H1 (cell line): ENCODE data around the gene PDGFD. TPM values are rescaled to one million over a fixed set of nuclear protein-coding genes. Genes with fewer than 3 reads are reported as not detected.

Experiments
- CTCF ChIA-PET: fragments of 300-600 bp; sonication (Branson Sonifier 250); formaldehyde crosslinking; loops from one replicate; lab custom pipeline; 2021; ENCODE audit not compliant: partially characterized antibody; lab: Charles Lee
- POLR2A ChIA-PET: fragments of 300-600 bp; sonication (Branson Sonifier 250); formaldehyde crosslinking; loops from one replicate; lab custom pipeline; 2021; ENCODE audit warnings: inconsistent platforms; ENCODE audit not compliant: partially characterized antibody; lab: Charles Lee
- DNase-seq, 2 experiments: peaks; one replicate each; pipeline versions ENCODE4 v3.0.0 to v3.0.0-alpha.2; 2010 to 2022; ENCODE audit warnings: low spot score in 2 of 2, low read depth in 1 of 2, mixed read lengths in 1 of 2
- FAIRE-seq: peaks from 2 replicates; lab custom pipeline; 2011; peaks lifted over from hg19 to GRCh38; lab: Jason Lieb, UNC
- H2AFZ ChIP-seq: 2 replicates; pipeline ENCODE4 v1.8.1; 2012; ENCODE audit warnings: low read length, inconsistent platforms
- H2AK5ac ChIP-seq: 2 replicates; pipeline ENCODE4 v1.6.1; 2013; ENCODE audit warnings: low read depth, low read length
- H2BK120ac ChIP-seq: replicated peaks from 2 replicates; pipeline ENCODE3; 2013; ENCODE audit warnings: low read depth, low read length, inconsistent platforms
- H2BK12ac ChIP-seq: 2 replicates; pipeline ENCODE4 v1.6.1; 2013; ENCODE audit warnings: low read depth, low read length
- H2BK15ac ChIP-seq: 2 replicates; pipeline ENCODE4 v1.6.1; 2013; ENCODE audit warnings: low read length
- H2BK20ac ChIP-seq: 2 replicates; pipeline ENCODE4 v1.6.1; 2013; ENCODE audit warnings: low read length
- H2BK5ac ChIP-seq: 2 replicates; pipeline ENCODE4 v1.6.1; 2013; ENCODE audit warnings: low read depth, low read length
- H3K14ac ChIP-seq: 2 replicates; pipeline ENCODE4 v1.6.1; 2013; ENCODE audit warnings: inconsistent platforms; ENCODE audit not compliant: insufficient read length
- H3K18ac ChIP-seq: 2 replicates; pipeline ENCODE4 v1.6.1; 2013; ENCODE audit warnings: low read length; ENCODE audit errors: extremely low read depth
- H3K23ac ChIP-seq: 2 replicates; pipeline ENCODE4 v1.6.1; 2013; ENCODE audit warnings: inconsistent platforms; ENCODE audit not compliant: insufficient read length
- H3K23me2 ChIP-seq: 2 replicates; pipeline ENCODE4 v1.6.1; 2013; ENCODE audit warnings: low read depth, low read length
- H3K27ac ChIP-seq: 2 replicates; pipeline ENCODE4 v1.6.1; 2011; ENCODE audit warnings: low read depth, low read length, inconsistent platforms
- H3K27me3 ChIP-seq, 4 experiments: replicated peaks in 1 of 4; 1 replicate in 1 of 4; 2 replicates in 3 of 4; pipeline versions ENCODE4 v1.6.1 to v1.8.1; 2011 to 2013; ENCODE audit warnings: low read length in 3 of 4, mild to moderate bottlenecking in 3 of 4, inconsistent platforms in 2 of 4, mixed read lengths in 2 of 4, moderate library complexity in 1 of 4; ENCODE audit not compliant: control insufficient read depth in 3 of 4, insufficient read depth in 3 of 4; ENCODE audit errors: extremely low read depth in 1 of 4
- H3K36me3 ChIP-seq, 4 experiments: 2 replicates each; pipeline versions ENCODE4 v1.6.1 to v1.8.1; 2011 to 2013; ENCODE audit warnings: mild to moderate bottlenecking in 4 of 4, low read length in 3 of 4, moderate library complexity in 2 of 4, control low read depth in 1 of 4, inconsistent platforms in 1 of 4; ENCODE audit not compliant: insufficient read depth in 4 of 4, control insufficient read depth in 2 of 4
- H3K4ac ChIP-seq: replicated peaks from 2 replicates; pipeline ENCODE3; 2013; ENCODE audit warnings: low read length, low read depth, mixed read lengths, inconsistent platforms; ENCODE audit not compliant: insufficient read length
- H3K4me1 ChIP-seq, 4 experiments: replicated peaks in 1 of 4; 1 replicate in 1 of 4; 2 replicates in 3 of 4; pipeline versions ENCODE4 v1.6.1 to v1.8.1; 2011 to 2013; ENCODE audit warnings: low read length in 3 of 4, inconsistent platforms in 2 of 4, mixed read lengths in 1 of 4; ENCODE audit not compliant: insufficient read depth in 4 of 4, control insufficient read depth in 3 of 4
- H3K4me2 ChIP-seq, 2 experiments: 2 replicates each; pipeline versions ENCODE4 v1.6.1 to v1.8.1; 2011 to 2013; ENCODE audit warnings: low read depth in 2 of 2, low read length in 2 of 2, control low read depth in 1 of 2, inconsistent platforms in 1 of 2, mild to moderate bottlenecking in 1 of 2; ENCODE audit not compliant: insufficient read depth in 1 of 2
- H3K4me3 ChIP-seq, 4 experiments: fragments of 200-600, 300-600 bp in 1 of 4; sonication (generic), shearing (Covaris generic), sonication (Bioruptor Twin) in 1 of 4; 2 replicates each; pipeline versions ENCODE4 v1.5.1 to v1.8.1; 2011 to 2016; ENCODE audit warnings: low read length in 4 of 4, low read depth in 3 of 4, control low read depth in 2 of 4, inconsistent platforms in 2 of 4, mild to moderate bottlenecking in 2 of 4, mixed read lengths in 1 of 4, moderate library complexity in 1 of 4; ENCODE audit not compliant: insufficient read depth in 2 of 4; ENCODE audit errors: extremely low read depth in 1 of 4
- H3K56ac ChIP-seq: replicated peaks from 2 replicates; pipeline ENCODE3; 2013; ENCODE audit warnings: low read depth, mild to moderate bottlenecking, mixed read lengths, low read length, inconsistent platforms; ENCODE audit not compliant: insufficient read length
- H3K79me1 ChIP-seq: 2 replicates; pipeline ENCODE4 v1.6.1; 2013; ENCODE audit warnings: low read depth, low read length, control low read depth
- H3K79me2 ChIP-seq, 2 experiments: 2 replicates each; pipeline versions ENCODE4 v1.6.1 to v1.8.1; 2012 to 2013; ENCODE audit warnings: low read length in 2 of 2, mild to moderate bottlenecking in 2 of 2, inconsistent platforms in 1 of 2; ENCODE audit not compliant: insufficient read depth in 2 of 2, control insufficient read depth in 1 of 2
- H3K9ac ChIP-seq, 4 experiments: replicated peaks in 1 of 4; 1 replicate in 1 of 4; 2 replicates in 3 of 4; pipeline versions ENCODE4 v1.6.1 to v1.8.1; 2011 to 2013; ENCODE audit warnings: low read depth in 3 of 4, low read length in 3 of 4, control low read depth in 2 of 4, mild to moderate bottlenecking in 2 of 4, moderate library complexity in 2 of 4, inconsistent platforms in 1 of 4; ENCODE audit errors: extremely low read depth in 1 of 4
- H3K9me3 ChIP-seq, 2 experiments: 2 replicates each; pipeline versions ENCODE4 v1.6.1 to v1.8.1; 2012 to 2013; ENCODE audit warnings: mild to moderate bottlenecking in 2 of 2, moderate library complexity in 2 of 2, control low read depth in 1 of 2, inconsistent platforms in 1 of 2, low read depth in 1 of 2, low read length in 1 of 2, mixed read lengths in 1 of 2; ENCODE audit not compliant: insufficient read depth in 2 of 2
- H4K20me1 ChIP-seq, 2 experiments: replicated peaks in 1 of 2; 2 replicates each; pipeline versions ENCODE3 to v1.8.1; 2011 to 2013; ENCODE audit warnings: inconsistent platforms in 2 of 2, low read length in 2 of 2, mild to moderate bottlenecking in 1 of 2; ENCODE audit not compliant: insufficient read depth in 2 of 2, control insufficient read depth in 1 of 2
- H4K5ac ChIP-seq: 2 replicates; pipeline ENCODE4 v1.6.1; 2013; ENCODE audit warnings: low read length, low read depth, mixed read lengths, inconsistent platforms; ENCODE audit not compliant: insufficient read length
- H4K8ac ChIP-seq: 2 replicates; pipeline ENCODE4 v1.8.0; 2013; ENCODE audit warnings: mild to moderate bottlenecking, moderate library complexity, low read length, inconsistent platforms; ENCODE audit not compliant: insufficient read depth; ENCODE audit errors: extremely low read depth
- H4K91ac ChIP-seq: replicated peaks from 2 replicates; pipeline ENCODE3; 2013; ENCODE audit warnings: low read length, mixed read lengths, inconsistent platforms; ENCODE audit not compliant: insufficient read length
- CHD2 ChIP-seq: IDR thresholded peaks from 2 replicates; pipeline ENCODE4 v1.6.1; 2012; ENCODE audit warnings: low read length, improper control_type of control experiment
- CREB1 ChIP-seq: IDR thresholded peaks from 2 replicates; pipeline ENCODE4 v1.6.1; 2012; ENCODE audit warnings: inconsistent platforms
- FOSL1 ChIP-seq: IDR thresholded peaks from 2 replicates; pipeline ENCODE4 v1.6.1; 2011; ENCODE audit warnings: mild to moderate bottlenecking, low read depth, low read length, moderate library complexity; ENCODE audit not compliant: insufficient read depth
- JUND ChIP-seq: IDR thresholded peaks from 2 replicates; pipeline ENCODE4 v1.6.1; 2011; ENCODE audit warnings: mild to moderate bottlenecking, improper control_type of control experiment, low read length
- KDM5A ChIP-seq: fragments of 200-600 bp; IDR thresholded peaks from 2 replicates; pipeline ENCODE4 v1.7.1; 2012; ENCODE audit warnings: mild to moderate bottlenecking, low read length, inconsistent platforms, mixed read lengths
- POU5F1 ChIP-seq: IDR thresholded peaks from 2 replicates; pipeline ENCODE4 v1.6.1; 2011; ENCODE audit warnings: low read depth, mild to moderate bottlenecking, low read length, moderate library complexity
- RBBP5 ChIP-seq: IDR thresholded peaks from 2 replicates; pipeline ENCODE4 v1.7.1; 2012; ENCODE audit warnings: low read depth, mild to moderate bottlenecking, inconsistent platforms, low read length, moderate library complexity, borderline replicate concordance
- SRF ChIP-seq: IDR thresholded peaks from 2 replicates; pipeline ENCODE4 v1.6.1; 2011; ENCODE audit warnings: mild to moderate bottlenecking, low read depth, low read length, moderate library complexity
- WGBS, 2 experiments: shearing (Covaris generic) in 1 of 2; methylation state at CpG; one replicate each; pipeline versions ENCODE4 v1.1.6 to v1.1.7; 2013 to 2015; ENCODE audit warnings: low lambda C conversion rate in 2 of 2, mixed read lengths in 2 of 2, inconsistent platforms in 1 of 2, low coverage in 1 of 2, missing lambda C conversion rate in 1 of 2; ENCODE audit not compliant: insufficient replicate concordance in 2 of 2, insufficient coverage in 1 of 2, insufficient read length in 1 of 2; ENCODE audit errors: extremely low coverage in 1 of 2, missing lambda C conversion rate in 1 of 2; 5-methylcytosine and 5-hydroxymethylcytosine counted together
- polyA plus RNA-seq, 7 experiments: library from polyadenylated mRNA; depleted of rRNA in 3 of 7; stranded (reverse) in 5 of 7; unstranded in 2 of 7; fragments of >200 nt in 5 of 7; fragments of 200-250 nt in 2 of 7; gene quantifications; 1 replicate in 5 of 7; 2 replicates in 1 of 7; 4 replicates in 1 of 7; pipeline versions ENCODE4 v1.2.1 to v1.2.3, GENCODE V29; 2011 to 2013; ENCODE audit warnings: missing spikeins in 2 of 7, mixed read lengths in 2 of 7
- total RNA-seq: library from RNA; stranded (reverse); fragmentation: NEBNext Ultra II Directional; extraction: Animal tissue kit (Norgen Biotek cat#: 25700); gene quantifications from 2 replicates; pipeline ENCODE4 v1.2.1, GENCODE V29; 2021
- TF ChIP-seq, protein P1 (sequence below): IDR thresholded peaks from 2 replicates; pipeline ENCODE4 v1.6.1; 2011; ENCODE audit warnings: low read length, improper control_type of control experiment
- TF ChIP-seq, protein P2 (sequence below), 3 experiments: IDR thresholded peaks; 1 replicate in 2 of 3; 2 replicates in 1 of 3; pipeline versions ENCODE4 v1.5.1 to v1.6.1; 2011; ENCODE audit warnings: low read length in 3 of 3, mild to moderate bottlenecking in 3 of 3, inconsistent platforms in 2 of 3, low read depth in 1 of 3, moderate library complexity in 1 of 3; ENCODE audit not compliant: insufficient read depth in 1 of 3; ENCODE audit errors: control extremely low read depth in 1 of 3

PDGFD gene
- total and polyA plus RNA-seq, 2 of the 8 experiments (the other 6 are each of a cell fraction or from before 2014, with no cell fraction given) = 1.1 to 3.9 TPM

DNA sequence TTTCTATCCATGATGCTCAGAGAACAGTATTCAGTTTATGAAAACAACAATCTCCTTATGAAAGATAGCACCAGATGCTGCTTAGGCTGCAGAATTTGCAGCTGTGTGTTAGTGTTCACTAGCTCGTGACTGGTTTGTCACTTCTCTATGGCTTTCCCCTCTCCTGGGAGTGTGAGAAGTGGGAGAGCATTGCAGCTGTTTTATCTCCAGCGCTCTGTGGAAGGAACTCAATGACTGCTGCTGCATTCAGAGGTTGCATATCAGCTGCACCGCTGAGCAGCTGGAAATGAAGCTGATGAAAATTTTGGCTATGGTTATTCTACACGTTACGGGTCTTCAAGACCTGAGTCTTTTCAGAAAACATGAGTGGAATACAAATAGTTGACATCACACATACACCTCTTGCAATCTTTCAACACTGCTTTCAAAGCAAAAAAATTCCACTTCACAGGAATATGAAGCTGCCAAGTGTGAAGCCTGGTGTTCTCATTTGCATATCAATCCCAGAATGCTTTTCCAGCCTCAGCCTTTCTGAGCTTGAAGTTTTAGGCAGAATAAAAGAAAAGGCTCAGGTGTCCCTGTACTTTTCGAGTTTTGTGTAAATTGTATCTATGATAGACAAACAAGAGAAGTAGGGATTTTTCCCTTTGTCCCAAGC lies 276.8 kb downstream of the PDGFD start:
- 79% methylated on average over 6 of the region's 6 CpGs; no CpG with 5 or more reads in 1 of the 2 experiments for WGBS, 2 experiments
- DNase-seq = no peak
- no peaks in the 10 kb centered on the region for H3K79me2 ChIP-seq
- TF ChIP-seq RBBP5 (no peak), FOSL1 (no peak), POU5F1 (no peak), SRF (no peak), JUND (no peak), CHD2 (no peak), KDM5A (no peak), CREB1 (no peak)
- TF ChIP-seq, protein P1, sequence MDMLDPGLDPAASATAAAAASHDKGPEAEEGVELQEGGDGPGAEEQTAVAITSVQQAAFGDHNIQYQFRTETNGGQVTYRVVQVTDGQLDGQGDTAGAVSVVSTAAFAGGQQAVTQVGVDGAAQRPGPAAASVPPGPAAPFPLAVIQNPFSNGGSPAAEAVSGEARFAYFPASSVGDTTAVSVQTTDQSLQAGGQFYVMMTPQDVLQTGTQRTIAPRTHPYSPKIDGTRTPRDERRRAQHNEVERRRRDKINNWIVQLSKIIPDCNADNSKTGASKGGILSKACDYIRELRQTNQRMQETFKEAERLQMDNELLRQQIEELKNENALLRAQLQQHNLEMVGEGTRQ = no peak
- TF ChIP-seq, protein P2, sequence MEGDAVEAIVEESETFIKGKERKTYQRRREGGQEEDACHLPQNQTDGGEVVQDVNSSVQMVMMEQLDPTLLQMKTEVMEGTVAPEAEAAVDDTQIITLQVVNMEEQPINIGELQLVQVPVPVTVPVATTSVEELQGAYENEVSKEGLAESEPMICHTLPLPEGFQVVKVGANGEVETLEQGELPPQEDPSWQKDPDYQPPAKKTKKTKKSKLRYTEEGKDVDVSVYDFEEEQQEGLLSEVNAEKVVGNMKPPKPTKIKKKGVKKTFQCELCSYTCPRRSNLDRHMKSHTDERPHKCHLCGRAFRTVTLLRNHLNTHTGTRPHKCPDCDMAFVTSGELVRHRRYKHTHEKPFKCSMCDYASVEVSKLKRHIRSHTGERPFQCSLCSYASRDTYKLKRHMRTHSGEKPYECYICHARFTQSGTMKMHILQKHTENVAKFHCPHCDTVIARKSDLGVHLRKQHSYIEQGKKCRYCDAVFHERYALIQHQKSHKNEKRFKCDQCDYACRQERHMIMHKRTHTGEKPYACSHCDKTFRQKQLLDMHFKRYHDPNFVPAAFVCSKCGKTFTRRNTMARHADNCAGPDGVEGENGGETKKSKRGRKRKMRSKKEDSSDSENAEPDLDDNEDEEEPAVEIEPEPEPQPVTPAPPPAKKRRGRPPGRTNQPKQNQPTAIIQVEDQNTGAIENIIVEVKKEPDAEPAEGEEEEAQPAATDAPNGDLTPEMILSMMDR (IDR thresholded peaks at IDR 0.05; ENCODE audit: control extremely low read depth in 1 of 3, insufficient read depth in 1 of 3, low read depth in 1 of 3, low read length in 3 of 3) = no peak

More for the DNA sequence above, 276.8 kb downstream of the PDGFD start:
- Histone ChIP-seq H3K23me2 (no peaks in the 10 kb centered on the region; the same call in 1 of the 2 replicates), H2AK5ac (no peak overlapping the region), H3K27me3 (no peaks in the 10 kb centered on the region), H3K56ac (no peak overlapping the region), H3K79me1 (no peaks in the 10 kb centered on the region), H3K36me3 (no peaks in the 10 kb centered on the region), H3K9ac (no peak overlapping the region), H3K4ac (no peak overlapping the region), H2BK12ac (no peak overlapping the region), H2BK15ac (no peak overlapping the region), H4K8ac (no peak overlapping the region), H4K5ac (no peak overlapping the region), H3K27ac (no peak overlapping the region), H2BK120ac (no peak overlapping the region), H3K4me2 (no peak overlapping the region), H4K20me1 (no peaks in the 10 kb centered on the region), H3K4me3 (no peak overlapping the region), H3K23ac (no peak overlapping the region), H3K18ac (no peak overlapping the region), H2BK20ac (no peak overlapping the region), H3K14ac (no peak overlapping the region), H3K9me3 (no peaks in the 10 kb centered on the region), H4K91ac (no peak overlapping the region), H3K4me1 (peaks cover 0 to 5% (median 0%) of the 10 kb centered on the region in 4 experiments; a peak in 2 of 7 replicates), H2BK5ac (no peak overlapping the region), H2AFZ (no peak overlapping the region; the same call in 1 of the 2 replicates)
- POLR2A ChIA-PET = no interaction called here
- CTCF ChIA-PET = interaction anchor here (0.6 to 1.6 kb wide), 4 partner anchors 11 to 205 kb away, joined by 3 to 4 read pairs (median 3); no protein-coding TSS in a partner anchor
- no peak for FAIRE-seq
